ENCODE measurements around the gene STAU1. TPM values are rescaled to one million over a fixed set of nuclear protein-coding genes. Genes with fewer than 3 reads are reported as not detected.

The STAU1 gene
- total RNA-seq, 1 experiment from 2014 or later: 147 TPM

DNA sequence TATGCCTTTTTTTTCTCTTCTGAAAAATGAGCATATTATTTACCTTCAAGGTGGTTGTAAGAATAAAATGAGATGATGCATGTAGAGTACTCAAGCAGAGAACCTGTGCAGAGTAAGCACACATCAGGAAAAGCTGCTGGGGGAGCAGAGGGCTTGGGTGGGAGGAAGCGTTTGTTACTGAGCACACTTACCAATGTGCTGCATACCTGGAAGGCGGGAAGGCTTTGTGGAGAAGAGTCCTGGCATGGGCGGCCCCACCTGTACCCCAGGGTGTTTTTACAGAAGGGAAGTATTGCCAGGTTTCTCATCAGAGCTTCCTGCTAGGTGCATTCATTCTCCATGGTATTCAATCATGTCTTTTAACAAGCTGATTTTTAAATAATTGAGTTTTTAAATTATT is 89.1 kb downstream of the STAU1 start:
- no peak for DNase-seq
- H3K27ac Mint-ChIP-seq (ENCODE audit: unreplicated experiment): no peak overlapping the region
- H3K36me3 Mint-ChIP-seq (ENCODE audit: insufficient read depth, unreplicated experiment): peaks cover 90% of the 10 kb centered on the region
- no peaks in the 10 kb centered on the region for H3K9me3 Mint-ChIP-seq (ENCODE audit: low read depth, unreplicated experiment)
- H3K4me3 Mint-ChIP-seq (ENCODE audit: low read depth, unreplicated experiment): no peak overlapping the region
- TF ChIP-seq, protein P1, sequence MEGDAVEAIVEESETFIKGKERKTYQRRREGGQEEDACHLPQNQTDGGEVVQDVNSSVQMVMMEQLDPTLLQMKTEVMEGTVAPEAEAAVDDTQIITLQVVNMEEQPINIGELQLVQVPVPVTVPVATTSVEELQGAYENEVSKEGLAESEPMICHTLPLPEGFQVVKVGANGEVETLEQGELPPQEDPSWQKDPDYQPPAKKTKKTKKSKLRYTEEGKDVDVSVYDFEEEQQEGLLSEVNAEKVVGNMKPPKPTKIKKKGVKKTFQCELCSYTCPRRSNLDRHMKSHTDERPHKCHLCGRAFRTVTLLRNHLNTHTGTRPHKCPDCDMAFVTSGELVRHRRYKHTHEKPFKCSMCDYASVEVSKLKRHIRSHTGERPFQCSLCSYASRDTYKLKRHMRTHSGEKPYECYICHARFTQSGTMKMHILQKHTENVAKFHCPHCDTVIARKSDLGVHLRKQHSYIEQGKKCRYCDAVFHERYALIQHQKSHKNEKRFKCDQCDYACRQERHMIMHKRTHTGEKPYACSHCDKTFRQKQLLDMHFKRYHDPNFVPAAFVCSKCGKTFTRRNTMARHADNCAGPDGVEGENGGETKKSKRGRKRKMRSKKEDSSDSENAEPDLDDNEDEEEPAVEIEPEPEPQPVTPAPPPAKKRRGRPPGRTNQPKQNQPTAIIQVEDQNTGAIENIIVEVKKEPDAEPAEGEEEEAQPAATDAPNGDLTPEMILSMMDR (IDR thresholded peaks at IDR 0.05; ENCODE audit: unreplicated experiment): no peak
- intact Hi-C loops (cut with micrococcal nuclease; ENCODE audit: unreplicated experiment): no loop called here
- CTCF ChIA-PET: no interaction called here
- no peaks in the 10 kb centered on the region for H3K4me1 Mint-ChIP-seq (ENCODE audit: low read depth, unreplicated experiment)
- H3K27me3 Mint-ChIP-seq (ENCODE audit: unreplicated experiment): no peaks in the 10 kb centered on the region
- no TSS peak for BruUV-seq (replicated peaks)

DNA sequence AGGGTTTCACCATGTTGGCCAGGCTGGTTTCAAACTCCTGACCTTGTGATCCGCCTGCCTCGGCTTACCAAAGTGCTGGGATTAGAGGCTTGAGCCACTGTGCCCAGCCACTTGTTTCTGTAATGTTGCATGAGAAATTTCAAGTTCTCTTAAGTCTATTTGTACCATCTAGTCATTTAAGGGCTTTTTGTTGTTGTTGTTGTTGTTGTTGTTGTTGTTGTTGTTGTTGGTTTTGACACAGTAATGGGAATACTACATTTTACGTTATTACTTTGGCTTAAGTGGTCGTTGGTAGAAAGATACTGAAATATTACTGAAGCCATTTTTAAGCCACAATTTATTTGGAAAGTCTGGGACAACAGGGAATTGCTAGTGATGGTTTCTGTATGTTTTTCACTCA is 90.0 kb downstream of the STAU1 start:
- no peak overlapping the region for H3K27ac Mint-ChIP-seq (ENCODE audit: unreplicated experiment)
- no peaks in the 10 kb centered on the region for H3K9me3 Mint-ChIP-seq (ENCODE audit: low read depth, unreplicated experiment)
- no peak overlapping the region for H3K4me3 Mint-ChIP-seq (ENCODE audit: low read depth, unreplicated experiment)
- no TSS peak for BruUV-seq (replicated peaks)
- H3K36me3 Mint-ChIP-seq (ENCODE audit: insufficient read depth, unreplicated experiment): peaks cover 90% of the 10 kb centered on the region
- DNase-seq: no peak
- H3K4me1 Mint-ChIP-seq (ENCODE audit: low read depth, unreplicated experiment): no peaks in the 10 kb centered on the region
- intact Hi-C loops (cut with micrococcal nuclease; ENCODE audit: unreplicated experiment): no loop called here
- H3K27me3 Mint-ChIP-seq (ENCODE audit: unreplicated experiment): no peaks in the 10 kb centered on the region
- CTCF ChIA-PET: no interaction called here
- TF ChIP-seq, protein P1 (IDR thresholded peaks at IDR 0.05; ENCODE audit: unreplicated experiment): no peak

DNA sequence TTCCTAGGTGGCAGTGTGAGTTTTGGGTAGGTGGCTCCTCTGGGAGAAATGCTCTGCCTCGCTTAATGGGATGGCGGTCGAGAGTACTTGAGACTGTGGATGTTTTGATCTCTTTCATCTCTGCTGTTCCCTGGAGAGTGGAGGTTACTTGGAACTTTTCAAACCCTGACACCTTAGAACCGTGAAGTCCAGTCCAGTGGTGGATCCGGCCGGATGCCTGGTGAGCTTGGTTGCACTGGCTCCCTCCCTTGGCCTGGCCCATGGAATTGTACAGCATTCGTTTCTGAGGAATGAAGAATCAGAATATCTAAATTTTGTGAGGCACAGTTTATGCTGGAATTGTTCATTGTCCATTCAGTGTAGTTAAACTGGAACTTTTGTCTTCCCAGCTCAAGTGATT is 91.0 kb downstream of the STAU1 start:
- no peaks in the 10 kb centered on the region for H3K4me1 Mint-ChIP-seq (ENCODE audit: low read depth, unreplicated experiment)
- intact Hi-C loops (cut with micrococcal nuclease; ENCODE audit: unreplicated experiment): no loop called here
- H3K36me3 Mint-ChIP-seq (ENCODE audit: insufficient read depth, unreplicated experiment): peaks cover 91% of the 10 kb centered on the region
- H3K27me3 Mint-ChIP-seq (ENCODE audit: unreplicated experiment): no peaks in the 10 kb centered on the region
- TF ChIP-seq, protein P1 (IDR thresholded peaks at IDR 0.05; ENCODE audit: unreplicated experiment): no peak
- DNase-seq: no peak
- no TSS peak for BruUV-seq (replicated peaks)
- no peak overlapping the region for H3K4me3 Mint-ChIP-seq (ENCODE audit: low read depth, unreplicated experiment)
- H3K9me3 Mint-ChIP-seq (ENCODE audit: low read depth, unreplicated experiment): no peaks in the 10 kb centered on the region
- H3K27ac Mint-ChIP-seq (ENCODE audit: unreplicated experiment): no peak overlapping the region
- CTCF ChIA-PET: no interaction called here

DNA sequence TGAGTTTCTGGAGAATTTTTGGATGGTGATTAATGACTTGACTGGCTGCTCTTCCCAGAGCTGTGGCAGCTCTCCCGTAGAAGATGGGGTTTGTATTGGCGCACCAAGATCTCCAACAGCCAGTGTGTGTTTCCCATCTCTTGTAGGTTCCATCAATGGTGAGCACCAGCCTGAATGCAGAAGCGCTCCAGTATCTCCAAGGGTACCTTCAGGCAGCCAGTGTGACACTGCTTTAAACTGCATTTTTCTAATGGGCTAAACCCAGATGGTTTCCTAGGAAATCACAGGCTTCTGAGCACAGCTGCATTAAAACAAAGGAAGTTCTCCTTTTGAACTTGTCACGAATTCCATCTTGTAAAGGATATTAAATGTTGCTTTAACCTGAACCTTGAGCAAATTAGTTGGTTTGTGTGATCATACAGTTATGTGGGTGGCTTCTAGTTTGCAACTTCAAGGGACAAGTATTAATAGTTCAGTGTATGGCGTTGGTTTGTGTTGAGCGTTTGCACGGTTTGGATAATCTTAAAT is 91.9 kb downstream of the STAU1 start:
- CTCF ChIA-PET: no interaction called here
- no peaks in the 10 kb centered on the region for H3K9me3 Mint-ChIP-seq (ENCODE audit: low read depth, unreplicated experiment)
- no peaks in the 10 kb centered on the region for H3K4me1 Mint-ChIP-seq (ENCODE audit: low read depth, unreplicated experiment)
- BruUV-seq (replicated peaks): no TSS peak
- H3K27ac Mint-ChIP-seq (ENCODE audit: unreplicated experiment): no peak overlapping the region
- DNase-seq: no peak
- H3K36me3 Mint-ChIP-seq (ENCODE audit: insufficient read depth, unreplicated experiment): peaks cover 95% of the 10 kb centered on the region
- intact Hi-C loops (cut with micrococcal nuclease; ENCODE audit: unreplicated experiment): no loop called here
- H3K4me3 Mint-ChIP-seq (ENCODE audit: low read depth, unreplicated experiment): no peak overlapping the region
- TF ChIP-seq, protein P1 (IDR thresholded peaks at IDR 0.05; ENCODE audit: unreplicated experiment): no peak
- no peaks in the 10 kb centered on the region for H3K27me3 Mint-ChIP-seq (ENCODE audit: unreplicated experiment)
